ENCODE data around the gene XPR1. TPM values are rescaled to one million over a fixed set of nuclear protein-coding genes. Genes with fewer than 3 reads are reported as not detected.

Gene XPR1
- total RNA-seq, result 25.3 and 32.7 TPM in 2 replicates

DNA sequence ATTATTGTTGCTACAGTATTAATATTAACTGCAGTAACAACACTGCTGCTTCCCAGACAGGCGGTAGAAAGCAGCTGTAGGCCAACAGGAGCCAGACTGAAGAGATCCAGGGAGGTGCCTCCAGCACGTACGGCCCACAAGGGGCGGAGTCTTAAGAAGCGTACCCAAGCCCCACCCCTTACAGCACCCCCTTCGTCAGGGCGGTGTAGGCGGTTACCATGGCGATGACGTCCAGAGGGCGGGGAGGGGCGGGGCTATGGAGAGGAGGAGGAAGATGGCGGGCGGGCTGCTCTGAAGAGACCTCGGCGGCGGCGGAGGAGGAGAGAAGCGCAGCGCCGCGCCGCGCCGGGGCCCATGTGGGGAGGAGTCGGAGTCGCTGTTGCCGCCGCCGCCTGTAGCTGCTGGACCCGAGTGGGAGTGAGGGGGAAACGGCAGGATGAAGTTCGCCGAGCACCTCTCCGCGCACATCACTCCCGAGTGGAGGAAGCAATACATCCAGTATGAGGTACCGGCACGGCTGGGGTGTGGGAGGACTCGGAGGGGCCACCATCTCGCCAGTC, at the start of gene XPR1:
Gene XPR1, plus strand, starts transcription at position 257 of the 560 bp plus-strand sequence. Its CDS starts 180 bp downstream, at position 437.

DNA sequence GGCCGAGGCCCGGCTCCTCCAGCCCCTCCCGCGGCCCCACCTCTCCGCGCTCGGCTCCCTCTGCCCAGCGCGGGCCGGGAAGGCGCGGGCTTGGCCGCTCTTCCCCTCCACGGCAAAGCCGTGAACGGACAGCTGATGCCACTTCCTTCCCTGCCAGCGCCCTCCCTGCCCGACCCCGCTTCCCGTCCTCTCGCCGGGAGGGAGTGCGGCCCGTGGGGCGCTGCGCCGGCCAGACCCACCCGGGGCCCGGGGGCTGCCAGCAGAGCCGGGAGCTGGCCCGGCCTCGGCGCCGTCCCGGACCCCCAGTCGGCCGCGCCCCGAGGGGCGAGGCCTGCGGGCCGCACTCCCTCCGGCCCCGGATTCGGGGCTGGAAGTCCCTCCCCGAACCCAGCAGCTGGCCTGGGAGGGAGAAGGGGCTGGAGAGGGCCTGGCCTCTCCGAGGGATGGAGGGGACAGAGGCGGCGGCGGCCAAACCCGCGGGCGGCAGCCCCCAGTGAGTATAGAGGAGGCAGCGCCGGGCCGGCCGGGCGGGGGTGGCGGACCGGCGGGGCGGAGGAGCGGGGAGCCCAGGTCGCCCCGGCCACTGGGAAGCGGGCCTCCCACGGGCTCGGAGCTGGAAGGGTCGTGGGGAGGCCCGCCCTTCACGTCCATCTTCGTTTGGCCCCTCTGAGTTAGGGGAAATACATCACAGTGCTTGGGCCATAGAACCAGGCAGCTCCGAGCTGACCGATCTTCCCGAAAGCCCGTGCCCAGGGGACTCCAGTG, 281.2 kb downstream of the XPR1 start, which contains the start of gene KIAA1614:
Gene KIAA1614, plus strand, starts transcription at position 97 of the 765 bp plus-strand sequence. Its CDS starts 347 bp downstream, at position 444.

Other genes starting within 250 kb of the XPR1 start
- 50.0 and 53.4 TPM in 2 replicates for gene ACBD6, start 129.4 kb upstream of the XPR1 start, total RNA-seq
- not detected in 2 replicates for gene OVAAL, start 73.1 kb upstream of the XPR1 start, total RNA-seq

Measured in bladder microvascular endothelial cell (primary cell).